ENCODE data around the gene SLC35E3.
"Not testable (repeated sequence)": the region's sequence is repeated elsewhere in the genome, so short reads cannot be mapped to it uniquely, and the experiment has no call there.

SLC35E3 gene

DNA sequence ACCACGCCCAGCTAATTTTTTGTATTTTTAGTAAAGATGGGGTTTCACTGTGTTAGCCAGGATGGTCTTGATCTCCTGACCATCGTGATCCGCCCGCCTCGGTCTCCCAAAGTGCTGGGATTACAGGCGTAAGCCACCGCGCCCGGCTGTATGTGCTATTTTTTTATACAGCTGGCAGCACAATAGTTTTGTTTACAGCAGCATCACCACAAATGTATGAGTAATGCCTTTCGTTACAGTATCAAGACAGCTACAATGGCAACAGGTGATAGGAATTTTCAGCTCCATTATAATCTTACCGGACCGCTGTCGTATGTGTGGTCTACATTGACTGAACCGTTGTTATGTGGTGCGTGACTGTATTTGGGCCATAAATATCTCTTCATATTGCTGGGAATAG, 50.4 kb downstream of the SLC35E3 start:
- DNase-seq = no peak

- DNase-seq = no peak
Measured at GRCh38 chr12:68798882-68799234, 52.9 kb downstream of the SLC35E3 start.

DNA sequence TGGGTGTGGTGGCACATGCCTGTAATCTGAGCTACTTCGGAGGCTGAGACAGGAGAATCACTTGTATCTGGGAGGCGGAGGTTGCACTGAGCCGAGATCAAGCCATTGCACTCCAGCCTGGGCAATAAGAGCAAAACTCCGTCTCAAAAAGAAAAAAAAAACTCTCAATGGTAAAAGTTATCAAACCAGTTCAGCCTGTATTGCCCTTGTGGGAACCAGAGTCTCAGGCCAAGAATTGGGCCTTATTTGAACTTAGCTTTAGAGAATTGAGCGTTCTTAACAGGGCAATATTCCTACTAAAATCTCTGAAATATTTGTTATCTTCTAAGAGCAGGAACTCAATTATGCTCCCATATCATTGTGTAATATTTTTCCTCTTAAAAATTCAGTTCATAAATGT, 54.3 kb downstream of the SLC35E3 start:
- no peak for DNase-seq

DNA sequence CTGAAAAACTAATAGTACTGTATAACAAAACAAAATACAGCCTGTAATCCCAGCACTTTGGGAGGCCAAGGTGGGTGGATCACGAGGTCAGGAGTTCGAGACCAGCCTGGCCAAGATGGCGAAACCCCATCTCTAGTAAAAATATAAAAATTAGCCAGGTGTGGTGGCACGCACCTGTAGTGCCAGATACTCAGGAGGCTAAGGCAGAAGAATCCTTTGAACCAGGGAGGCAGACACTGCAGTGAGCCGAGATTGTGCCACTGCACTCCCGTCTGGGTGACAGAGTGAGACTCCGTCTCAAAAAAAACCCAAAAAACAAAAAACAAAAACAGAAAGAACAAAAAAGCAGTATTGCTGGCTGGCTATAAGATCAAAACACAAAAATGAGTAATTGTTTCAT, 55.1 kb downstream of the SLC35E3 start:
- DNase-seq = not testable (repeated sequence)

DNA sequence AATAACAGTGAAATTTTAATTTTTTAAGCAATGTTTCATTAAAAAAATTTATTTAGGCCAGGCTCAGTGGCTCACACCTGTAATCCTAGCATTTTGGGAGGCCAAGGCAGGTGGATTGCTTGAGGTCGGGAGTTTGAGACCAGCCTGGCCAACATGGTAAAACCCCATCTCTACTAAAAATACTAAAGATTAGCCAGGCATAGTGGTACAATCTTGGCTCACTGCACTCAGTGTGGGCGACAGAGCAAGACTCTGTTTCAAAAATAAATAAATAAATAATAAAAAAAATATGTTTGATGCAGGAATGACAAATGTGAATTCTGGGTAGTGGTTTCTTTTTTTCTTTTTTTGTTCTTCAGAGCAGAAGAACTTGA, 56.4 kb downstream of the SLC35E3 start:
- not testable (repeated sequence) for DNase-seq

- not testable (repeated sequence) for DNase-seq
Measured at GRCh38 chr12:68802911-68803651, 57.1 kb downstream of the SLC35E3 start.

- no peak for DNase-seq
Measured at GRCh38 chr12:68803948-68804656, 58.1 kb downstream of the SLC35E3 start.

- no peak for DNase-seq
Measured at GRCh38 chr12:68804657-68805591, 58.9 kb downstream of the SLC35E3 start.

DNA sequence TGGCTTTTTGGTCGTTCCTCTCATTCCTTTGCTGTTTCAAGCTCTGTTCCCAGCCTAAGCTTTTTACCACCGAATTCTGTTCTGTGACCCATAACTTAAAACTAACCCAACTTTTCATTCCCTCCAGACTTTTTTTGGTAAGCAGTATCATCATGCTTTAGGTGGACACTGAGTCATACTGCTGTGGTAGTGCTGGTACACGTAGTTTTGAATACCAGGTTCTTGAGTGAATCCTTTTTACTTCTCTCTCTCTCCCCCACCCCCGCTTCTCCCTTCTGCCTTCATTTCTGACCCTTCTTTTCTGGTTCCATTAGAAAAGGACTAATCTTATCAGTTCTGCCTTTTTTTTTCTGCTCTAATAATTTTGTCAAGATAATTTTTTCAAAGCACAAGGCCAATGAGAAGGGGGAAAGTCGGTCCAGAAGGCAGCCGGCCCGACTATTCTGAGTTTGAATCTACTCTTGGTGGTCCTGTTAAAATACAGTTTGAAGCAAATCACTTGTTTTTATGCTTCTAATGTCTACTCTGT, 59.7 kb downstream of the SLC35E3 start:
- DNase-seq = no peak

DNA sequence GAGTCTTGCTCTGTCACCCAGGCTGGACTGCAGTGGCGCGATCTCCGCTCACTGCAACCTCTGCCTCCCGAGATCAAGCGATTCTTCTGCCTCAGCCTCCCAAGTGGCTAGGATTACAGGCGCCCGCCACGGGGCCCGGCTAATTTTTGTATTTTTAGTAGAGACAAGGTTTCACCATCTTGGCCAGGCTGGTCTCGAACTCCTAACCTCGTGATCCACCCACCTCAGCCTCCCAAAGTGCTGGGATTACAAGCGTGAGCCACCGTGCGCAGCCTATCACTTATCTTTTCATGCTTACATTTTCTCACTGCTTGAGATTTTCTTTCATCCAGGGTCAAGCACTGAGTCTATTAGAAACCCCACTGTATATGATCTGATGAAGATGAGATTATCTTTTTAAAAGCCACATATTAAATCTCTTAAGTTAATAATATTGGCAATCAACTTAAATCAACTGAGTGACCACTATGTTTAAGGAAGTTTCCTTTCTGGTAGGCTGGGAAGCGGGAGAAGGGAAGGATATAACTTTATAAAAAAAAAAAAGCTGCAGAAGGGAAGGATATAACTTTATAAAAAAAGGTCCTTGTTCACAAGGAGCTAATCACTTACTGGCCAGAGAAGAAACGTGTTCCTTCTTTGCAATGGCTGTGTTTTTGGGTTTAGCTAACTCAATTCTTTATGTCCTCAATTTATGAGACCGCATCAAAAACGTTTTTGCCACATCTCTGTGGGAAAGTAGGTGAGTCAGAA, 60.7 kb downstream of the SLC35E3 start:
- no peak for DNase-seq

GRCh38 chr12:68807274-68807575, 61.2 kb downstream of the SLC35E3 start:
- DNase-seq = not testable (repeated sequence)

DNA sequence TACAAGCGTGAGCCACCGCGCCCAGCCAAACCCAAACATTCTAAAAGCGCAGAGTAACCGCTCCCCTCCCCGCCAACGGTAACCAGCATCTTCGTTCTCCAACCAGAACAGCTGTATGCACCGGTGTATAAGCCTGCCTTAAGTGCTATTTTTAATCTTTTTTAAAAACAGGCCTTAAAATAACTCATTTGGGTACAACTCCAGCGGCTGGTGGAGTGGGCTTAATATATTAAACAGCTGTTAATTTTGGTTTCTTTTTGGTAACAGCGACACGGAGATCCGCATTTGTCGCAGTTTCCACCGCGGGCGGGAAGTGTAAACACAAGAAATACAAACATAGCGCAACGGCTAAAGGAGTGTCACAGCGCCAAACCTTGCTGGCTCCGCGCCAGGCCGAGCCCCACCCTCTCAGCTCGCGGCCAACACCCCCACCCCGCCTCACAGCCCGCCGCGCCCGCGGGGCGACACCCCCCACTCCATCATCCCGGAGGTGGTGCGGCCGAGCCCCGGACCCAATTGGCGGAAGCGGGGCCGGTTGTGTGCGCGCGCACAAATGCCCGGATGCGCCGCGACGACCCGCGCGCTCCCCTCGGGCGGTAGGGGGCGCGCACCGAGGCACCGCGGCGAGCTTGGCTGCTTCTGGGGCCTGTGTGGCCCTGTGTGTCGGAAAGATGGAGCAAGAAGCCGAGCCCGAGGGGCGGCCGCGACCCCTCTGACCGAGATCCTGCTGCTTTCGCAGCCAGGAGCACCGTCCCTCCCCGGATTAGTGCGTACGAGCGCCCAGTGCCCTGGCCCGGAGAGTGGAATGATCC, 61.8 kb downstream of the SLC35E3 start, which contains the start of gene MDM2:
Gene MDM2 (plus strand): TSS at position 602 of the 812 bp plus-strand sequence. CDS start 301 bp downstream, outside the sequence.
- DNase-seq = peak; percentile 74

GRCh38 chr12:68808388-68809189, 62.6 kb downstream of the SLC35E3 start:
- DNase-seq = peak; percentile 61

DNA sequence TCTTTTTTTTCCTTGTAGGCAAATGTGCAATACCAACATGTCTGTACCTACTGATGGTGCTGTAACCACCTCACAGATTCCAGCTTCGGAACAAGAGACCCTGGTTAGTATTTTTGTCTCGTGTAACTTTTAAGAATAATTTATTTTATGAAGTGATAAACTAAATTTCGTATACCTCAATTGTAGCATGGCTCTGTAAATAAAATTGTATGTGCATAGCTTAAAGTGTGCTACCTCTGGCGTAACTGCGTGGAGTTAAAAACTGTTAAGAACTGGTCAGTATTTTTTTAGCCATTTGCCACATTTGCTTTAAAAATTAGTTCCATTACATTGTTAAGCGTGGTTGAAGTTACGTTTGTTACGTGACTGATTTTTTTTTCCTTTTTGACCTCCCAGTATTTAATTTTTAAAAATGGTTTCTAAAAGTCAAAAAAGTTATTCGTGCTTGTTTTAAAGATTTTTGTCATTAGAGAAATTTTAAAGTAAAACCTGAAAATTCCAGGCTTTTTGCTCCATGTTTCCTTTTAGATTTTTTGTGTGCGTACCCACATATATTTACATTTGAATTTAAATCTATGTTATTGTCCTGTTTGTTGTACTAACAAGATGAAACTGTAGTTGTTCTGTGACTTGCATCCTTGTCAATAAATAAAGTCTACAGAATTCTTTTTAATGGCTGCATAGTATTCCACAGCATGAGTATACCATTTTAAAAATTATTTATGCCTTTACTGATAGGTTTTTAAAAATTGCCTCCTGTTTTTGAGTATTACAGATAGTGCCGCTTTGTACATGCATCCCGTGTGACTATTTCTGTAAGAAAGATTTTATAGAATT, 63.4 kb downstream of the SLC35E3 start:
- no peak for DNase-seq

- DNase-seq = not testable (repeated sequence)
Measured at GRCh38 chr12:68810027-68810389, 64.0 kb downstream of the SLC35E3 start.

DNA sequence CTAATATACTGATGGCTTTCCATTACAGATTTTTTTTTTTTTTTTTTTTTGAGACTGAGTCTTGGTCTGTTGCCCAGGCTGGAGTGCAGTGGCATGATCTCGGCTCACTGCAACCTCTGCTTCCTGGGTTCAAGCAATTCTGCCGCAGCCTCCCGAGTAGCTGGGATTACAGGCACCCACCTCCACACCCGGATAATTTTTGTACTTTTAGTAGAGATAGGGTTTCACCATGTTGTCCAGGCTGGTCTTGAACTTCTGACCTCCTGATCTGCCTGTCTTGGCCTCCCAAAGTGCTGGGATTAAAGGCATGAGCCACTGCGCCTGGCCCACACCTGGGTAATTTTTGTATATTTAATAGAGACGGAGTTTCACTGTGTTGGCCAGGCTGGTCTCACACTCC, 65.6 kb downstream of the SLC35E3 start:
- not testable (repeated sequence) for DNase-seq

GRCh38 chr12:68812553-68813241, 66.7 kb downstream of the SLC35E3 start:
- no peak for DNase-seq

- DNase-seq = no peak
Measured at GRCh38 chr12:68813242-68813593, 67.2 kb downstream of the SLC35E3 start.

Data from NCI-H1436 treated with DMSO at 0.1 percent for 48 hours (cell line).